ENCODE measurements around the gene DENND2A.
"Not testable (repeated sequence)": the region's sequence is repeated elsewhere in the genome, so short reads cannot be mapped to it uniquely, and the experiment has no call there.

DENND2A gene

DNA sequence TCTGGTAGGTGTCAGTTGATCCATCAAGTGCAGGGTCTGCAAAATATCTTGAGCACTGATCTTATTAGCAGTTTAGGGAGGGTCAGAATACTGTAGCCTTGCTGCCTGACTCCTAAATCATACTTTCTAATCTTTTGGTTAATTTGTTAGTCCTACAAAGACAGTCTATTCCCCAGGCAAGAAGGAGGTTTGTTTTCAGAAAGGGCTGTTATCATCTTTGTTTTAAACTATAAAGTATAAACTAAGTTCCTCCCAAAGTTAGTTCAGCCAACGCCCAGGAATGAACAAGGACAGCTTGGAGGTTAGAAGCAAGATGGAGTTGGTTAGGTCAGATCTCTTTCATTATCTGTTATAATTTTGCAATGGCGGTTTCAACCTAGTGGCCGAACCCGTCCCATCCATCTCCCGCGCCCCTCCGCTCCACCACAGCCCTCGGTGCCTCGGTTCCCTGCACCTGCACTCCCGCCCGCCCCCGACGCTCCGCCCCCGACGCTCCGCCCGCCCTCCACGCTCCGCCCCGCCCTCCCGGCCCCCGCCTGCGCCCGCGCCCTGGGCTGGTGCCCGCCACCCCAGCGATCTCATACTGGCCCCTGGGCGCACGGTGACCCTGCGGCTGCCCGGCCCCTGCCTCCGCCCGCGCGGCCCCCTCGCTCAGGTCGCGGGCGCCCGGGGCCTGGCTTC is 31.9 kb upstream of the DENND2A start, which contains the start of gene ADCK2:
ADCK2 (plus strand) TSS at position 564 of the 681 bp plus-strand sequence. CDS start 386 bp downstream, outside the sequence.
- DNase-seq, result peak; percentile 66

DNA sequence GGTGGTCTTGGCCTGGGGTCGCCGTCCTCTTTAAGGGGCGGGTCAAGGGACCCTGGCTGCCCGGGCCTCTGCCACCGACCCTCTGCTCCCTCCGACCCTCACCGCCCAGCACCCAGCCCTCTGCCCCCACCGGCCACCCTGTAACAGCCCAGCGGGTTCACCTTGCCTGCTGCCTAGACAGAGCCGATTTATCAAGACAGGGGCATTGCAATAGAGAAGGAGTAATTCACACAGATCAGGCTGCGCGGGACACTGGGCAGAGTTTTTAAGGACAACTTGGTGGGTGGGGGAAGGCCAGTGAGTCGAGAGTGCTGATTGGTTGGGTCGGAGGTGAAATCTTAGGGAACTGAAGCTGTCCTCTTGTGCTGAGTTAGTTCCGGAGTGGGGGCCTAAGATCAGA is 31.4 kb upstream of the DENND2A start:
- DNase-seq, result no peak

DNA sequence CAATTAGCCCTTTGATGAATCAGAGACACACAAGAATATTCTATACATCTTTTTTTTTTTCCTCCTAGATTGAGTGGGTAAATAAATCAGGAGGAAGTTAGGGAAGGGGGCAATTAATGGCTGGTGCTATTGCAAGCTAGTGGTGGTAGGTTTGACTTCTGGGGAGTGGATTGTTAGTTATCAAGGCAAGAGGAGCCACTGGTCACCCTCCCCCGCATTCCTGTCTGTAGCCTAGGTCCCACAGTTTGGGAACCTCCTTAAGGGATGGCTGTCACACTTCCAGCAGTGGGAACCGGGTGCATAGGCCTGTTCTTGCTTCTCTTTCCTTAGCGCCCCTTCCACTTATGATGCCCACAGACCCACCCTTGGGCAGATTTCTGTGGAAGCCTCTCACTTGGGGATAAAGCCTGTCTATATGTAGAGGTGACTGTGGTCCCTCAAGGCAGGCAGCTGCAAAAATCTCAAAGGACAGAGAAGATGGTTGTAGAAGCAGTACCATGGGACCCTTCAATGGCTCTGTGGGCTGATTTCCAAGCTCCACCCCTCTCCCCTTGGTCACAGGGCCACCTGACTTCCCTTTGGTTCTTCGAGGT is 29.8 kb upstream of the DENND2A start:
- DNase-seq, result no peak

DNA sequence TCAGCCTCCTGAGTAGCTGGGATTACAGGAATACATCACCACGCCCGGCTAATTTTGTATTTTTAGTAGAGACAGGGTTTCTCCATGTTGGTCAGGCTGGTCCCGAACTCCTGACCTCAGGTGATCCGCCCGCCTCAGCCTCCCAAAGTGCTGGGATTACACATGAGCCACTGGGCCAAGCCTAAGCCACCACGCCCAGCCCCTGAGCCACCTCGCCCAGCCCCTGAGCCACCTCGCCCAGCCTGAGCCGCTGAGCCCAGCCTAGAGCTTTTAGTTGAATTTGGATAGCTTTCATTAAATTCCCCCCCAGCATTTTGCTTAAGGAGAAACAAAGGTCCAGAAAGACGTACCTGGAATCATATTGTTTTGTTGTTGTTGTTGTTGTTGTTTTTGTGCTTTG is 29.2 kb upstream of the DENND2A start:
- DNase-seq, result not testable (repeated sequence)

DNA sequence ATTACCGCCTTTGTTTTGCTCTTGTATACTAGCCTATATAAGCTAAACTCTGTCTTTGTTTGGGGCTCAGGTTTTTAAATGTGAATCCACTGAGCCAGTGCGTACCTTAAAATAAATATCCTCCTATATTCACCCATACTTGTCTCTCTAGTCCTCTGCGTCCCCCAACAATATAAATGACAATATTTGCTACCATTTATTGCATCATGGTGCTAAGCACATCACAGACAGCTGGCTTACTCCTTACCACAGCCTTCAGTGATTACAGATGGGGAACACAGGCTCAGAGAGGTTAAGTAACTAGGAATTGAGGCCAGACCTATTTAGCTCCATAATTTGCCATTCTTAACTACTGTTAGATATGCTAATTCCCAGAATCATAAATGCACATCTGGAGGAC is 28.7 kb upstream of the DENND2A start:
- DNase-seq, result no peak

DNA sequence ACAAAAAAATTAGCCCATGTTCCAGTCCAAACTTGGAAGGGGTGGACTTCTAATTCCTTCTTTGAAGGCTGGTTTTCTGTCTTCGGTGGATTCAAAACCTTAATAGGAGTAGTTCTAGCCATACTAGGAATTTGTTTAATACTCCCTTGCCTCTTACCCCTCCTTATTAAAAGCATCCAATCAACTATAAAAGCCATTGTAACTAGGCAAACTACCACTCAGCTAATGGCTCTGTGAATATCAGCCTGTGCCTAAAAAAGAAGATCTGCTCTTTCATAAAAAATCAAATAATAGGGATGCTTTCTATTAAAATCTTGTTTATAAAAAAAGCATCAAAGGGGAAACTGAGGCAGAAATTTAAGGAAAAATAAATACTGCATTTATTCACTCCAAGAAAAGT is 28.0 kb upstream of the DENND2A start:
- DNase-seq, result no peak

DNA sequence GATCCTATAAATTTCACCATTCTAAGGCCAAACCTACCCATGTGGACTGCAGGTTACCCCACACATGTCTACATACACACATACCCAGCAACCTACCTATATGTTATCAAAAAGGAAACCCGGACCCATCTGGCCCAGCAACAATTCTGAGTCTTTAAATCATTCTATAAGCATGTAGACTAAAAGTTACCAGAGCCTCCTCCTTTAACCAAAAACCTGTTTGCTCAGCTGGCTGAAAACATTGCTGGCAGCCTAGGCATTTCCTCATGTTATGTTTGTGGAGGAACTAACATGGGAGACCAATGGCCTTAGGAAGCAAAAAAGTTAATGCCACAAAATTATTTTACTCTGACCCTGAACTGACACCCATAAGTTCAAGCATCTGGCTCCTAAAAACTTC is 26.9 kb upstream of the DENND2A start:
- DNase-seq, result no peak

DNA sequence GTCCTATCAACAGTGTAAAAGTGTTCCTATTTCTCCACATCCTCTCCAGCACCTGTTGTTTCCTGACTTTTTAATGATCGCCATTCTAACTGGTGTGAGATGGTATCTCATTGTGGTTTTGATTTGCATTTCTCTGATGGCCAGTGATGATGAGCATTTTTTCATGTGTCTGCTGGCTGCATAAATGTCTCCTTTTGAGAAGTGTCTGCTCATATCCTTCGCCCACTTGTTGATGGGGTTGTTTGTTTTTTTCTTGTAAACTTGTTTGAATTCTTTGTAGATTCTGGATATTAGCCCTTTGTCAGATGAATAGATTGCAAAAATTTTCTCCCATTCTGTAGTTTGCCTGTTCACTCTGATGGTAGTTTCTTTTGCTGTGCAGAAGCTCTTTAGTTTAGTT is 22.3 kb upstream of the DENND2A start:
- not testable (repeated sequence) for DNase-seq

DNA sequence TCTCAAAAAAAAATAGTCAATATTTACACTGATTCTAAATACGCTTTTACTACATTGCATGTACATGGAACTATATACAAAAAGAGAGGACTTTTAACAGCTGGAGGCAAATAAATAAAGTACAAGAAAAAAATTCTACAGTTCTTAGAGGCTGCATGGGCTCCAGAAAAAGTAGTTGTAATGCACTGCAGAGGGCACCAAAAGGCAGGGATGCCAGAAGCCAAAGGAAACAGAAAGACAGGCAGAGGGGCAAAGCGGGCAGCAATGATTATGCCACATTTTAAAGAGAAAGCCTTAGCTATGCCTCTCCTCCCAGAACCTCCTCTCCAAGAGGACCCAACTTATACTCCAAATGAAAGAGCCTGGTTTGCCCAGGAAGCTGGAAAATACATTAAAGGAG is 20.5 kb upstream of the DENND2A start:
- DNase-seq, result no peak

DNA sequence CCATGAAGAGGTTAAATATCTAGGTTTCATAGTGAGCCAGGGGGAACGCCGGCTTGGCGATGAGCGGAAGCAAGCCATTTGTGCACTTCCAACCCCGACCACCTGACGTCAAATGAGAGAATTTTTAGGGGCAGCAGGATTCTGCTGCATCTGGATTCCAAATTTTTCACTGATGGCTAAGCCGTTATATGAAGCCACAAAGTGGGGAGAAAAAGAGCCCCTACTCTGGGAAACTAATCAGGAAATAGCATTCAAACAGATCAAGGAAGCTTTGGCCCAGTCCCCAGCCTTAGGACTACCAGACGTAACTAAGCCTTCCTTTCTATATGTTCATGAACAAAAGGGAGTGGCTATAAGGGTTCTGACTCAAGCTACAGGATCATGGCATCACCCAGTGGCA is 19.2 kb upstream of the DENND2A start:
- DNase-seq, result no peak

DNA sequence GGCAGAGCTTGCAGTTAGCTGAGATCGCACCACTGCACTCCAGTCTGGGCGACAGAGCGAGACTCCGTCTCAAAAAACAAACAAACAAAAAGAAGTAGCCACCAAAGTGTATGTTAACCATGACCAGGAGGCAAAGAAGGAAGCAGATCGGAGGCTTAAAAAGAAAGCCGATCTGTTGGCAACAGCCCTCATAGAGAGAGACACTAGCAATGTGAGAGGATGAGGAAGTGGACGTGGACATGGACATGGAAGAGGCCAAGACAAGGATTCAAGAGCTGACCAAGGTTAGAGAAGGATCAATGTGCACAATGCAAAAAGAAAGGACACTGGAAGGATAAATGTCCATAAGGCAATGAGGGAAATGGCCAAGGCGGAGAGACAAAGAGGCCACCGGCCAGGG is 17.3 kb upstream of the DENND2A start:
- no peak for DNase-seq

DNA sequence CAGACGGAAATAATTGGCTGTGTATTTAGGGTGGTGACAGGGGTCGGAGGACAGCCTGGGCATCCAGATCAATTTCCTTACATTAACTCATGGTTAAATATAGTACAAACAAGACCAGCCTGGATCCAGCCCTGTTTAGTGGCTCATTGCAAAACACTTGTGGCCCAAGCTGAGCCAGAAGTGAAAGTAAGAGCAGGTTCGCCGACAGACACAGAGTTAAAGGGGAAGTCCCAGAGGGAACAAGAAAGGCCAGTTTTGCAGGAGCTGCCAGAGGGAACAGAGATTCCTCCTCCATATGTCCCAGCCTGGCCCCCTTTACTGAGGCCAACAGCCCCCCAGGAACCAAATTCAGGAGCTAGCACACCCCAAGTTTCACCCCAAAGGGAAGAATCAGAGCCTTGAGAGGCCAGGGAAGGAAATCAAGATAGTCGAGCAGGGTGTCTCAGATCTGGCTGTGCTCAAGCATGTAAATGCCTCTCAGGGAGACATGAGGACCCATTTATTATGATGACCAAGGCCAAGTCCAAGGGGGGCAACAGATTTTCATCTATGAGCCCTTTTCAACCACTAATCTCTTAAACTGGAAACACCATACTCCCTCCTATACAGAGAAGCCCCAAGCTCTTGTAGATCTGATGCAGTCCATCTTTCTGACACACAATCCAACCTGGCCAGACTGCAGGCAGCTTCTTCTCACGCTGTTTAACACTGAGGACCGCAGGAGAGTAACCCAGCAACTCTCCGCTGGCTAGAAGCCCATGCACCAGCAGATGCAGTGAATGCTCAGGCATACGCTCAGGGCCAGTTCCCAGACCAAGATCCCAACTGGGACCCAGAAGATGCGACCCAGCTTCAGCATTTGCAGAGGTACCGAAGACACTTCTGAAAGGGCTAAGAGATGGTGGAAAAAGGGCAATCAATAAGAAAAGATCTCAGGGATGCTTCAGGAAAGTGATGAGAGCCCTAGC is 16.2 kb upstream of the DENND2A start:
- peak; percentile 37 for DNase-seq

DNA sequence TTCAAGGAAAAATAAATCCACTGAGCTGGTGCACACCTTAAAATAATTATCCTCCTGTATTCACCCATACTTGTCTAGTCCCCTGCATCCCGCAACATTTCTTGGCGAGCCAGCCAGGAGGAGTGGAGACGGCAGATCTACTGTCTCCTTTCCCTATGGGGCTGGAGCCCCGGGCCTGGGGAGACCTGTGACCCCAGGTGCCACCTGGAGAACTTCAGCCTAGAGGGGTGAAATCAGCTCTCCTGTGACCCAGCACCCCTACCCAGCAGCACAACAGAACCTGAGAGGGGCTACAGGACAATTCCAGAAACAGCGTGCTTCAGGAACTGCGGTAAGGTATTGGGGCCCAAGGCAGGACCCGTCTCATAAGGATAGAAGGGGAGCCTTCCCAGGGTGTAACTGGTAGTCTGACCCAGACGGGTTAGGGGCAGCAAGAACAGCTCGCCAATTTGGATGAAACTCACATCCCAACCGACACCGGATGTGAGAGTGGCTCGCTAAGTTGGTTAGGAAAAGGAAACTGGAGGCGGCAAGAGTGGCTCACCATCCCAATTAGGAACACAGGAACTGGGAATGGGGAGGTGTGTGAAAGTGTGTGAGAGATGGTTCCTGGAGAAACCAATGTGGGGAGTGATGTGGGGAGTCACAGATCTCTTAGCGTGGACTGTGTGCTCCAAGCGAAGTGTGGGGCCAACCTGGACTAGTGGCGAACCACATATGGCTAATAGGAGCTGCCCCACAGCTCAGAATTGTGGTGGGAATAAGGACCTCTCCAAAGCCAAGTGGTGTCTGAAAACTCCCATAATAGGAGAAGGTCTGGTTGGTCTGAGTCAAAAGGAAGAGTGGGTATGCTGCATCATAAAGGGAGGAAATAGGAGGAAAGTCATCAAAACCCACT is 15.1 kb upstream of the DENND2A start:
- DNase-seq, result no peak

DNA sequence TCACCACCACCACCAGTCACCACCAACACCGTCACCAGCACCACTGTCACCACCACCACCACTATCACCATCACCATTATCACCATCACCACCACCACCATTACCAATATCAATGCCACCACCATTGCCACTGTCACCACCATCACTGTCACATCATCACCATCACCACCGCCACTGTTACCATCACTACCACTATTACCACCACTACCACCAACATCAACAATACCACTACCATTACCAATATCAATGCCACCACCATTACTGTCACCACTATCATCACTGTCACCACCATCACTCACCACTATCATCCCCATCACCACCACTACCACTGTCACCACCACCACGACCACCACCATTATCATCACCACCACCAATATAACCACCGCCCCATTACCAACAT is 14.0 kb upstream of the DENND2A start:
- DNase-seq, result no peak

DNA sequence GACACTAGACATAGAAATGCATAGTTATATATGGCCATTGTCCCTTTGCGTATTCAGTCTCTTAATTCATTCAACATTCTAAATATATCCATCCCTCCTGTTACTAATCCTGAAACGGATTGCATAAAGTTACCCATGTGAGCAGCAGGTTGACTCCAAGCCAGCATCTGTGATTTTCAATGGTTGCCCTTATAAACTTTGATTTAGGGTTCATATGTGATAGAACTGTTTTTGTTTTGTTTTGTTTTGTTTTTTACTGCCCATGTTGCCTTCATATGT is 13.4 kb upstream of the DENND2A start:
- DNase-seq, result no peak

DNA sequence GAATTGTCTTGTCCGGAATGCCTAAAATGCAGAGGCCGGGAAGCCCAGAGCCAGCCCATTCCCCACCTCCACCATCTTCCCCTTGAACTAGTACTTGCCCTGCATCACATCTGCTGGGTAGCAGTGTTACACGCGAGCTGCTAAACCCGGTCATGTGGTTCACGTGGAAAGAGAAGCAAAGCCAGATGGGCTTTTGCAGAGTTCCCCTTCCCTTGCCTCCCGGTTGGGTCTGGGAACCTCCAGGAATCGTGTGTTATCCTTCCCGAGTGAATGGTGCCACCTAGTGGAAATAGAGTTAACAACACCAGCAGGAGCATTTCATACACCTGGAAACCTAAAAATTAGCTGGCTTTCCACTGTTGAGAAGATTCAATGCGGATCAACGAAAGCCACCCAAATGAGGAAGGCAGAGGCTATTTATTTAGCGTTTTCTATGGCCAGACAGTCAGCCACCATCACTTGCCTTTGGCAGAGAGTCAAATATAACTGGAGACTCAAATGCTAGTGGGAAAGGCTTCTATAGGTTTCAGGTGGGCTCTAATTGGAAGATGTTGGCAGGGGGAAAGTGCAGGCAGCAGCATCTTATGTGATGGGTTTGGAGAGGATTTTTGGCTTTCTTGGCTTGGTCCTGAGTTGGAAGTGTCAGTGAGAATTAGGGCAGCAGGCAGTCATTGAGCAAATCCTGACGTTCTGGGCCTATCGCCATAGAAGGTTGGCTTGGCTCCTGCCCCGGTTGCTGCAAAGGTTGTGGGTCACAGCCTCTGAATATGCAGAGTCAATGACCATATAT is 12.9 kb upstream of the DENND2A start:
- DNase-seq, result peak; percentile 58

DNA sequence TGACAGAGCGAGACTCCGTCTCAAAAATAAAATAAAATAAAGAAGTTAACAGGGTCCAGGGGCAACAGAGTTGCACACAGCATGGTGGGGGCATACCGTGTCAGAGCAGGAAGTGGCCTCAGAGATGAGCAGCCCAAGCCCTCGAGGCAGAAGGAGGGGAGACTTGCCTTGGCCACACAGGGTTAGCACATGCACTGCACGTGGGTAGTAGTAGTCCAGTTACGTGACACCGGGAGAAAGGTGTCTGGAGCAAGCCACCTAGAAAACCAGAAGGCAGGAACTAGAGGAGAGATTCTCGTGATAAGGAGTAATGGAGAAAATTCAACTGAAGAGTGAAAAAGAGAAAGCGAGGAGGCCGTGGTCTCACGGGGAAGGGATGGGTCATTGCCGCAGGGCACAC is 9.8 kb upstream of the DENND2A start:
- DNase-seq, result no peak

DNA sequence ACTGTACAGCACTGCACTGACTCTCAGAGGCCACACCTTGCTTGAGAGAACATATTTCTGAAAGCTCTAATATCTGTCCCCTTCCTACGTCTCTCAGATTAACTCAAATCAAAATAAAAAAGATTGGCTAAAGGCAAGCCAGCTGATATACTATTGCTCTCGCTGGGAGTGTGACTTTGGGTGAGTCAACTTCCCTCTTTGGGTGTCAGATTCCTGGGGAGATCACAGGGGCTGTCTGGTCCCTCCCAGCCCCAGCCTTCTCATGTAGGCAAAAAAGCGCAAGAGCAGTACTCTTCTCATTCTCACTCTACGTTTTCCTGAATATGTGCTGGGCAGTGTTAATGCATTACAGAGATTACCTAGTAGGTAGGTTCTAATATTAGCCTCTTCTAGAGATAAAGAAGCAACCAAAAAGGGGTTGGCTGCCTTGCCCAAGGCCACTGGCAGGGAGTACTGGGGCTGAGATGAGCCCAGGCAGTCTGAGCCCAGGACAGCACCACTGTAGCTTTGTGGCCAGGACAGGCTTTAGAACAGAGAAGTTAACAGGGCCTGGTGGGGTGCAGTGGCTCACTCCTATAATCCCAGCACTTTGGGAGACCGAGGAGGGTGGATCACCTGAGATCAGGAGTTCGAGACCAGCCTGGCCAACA is 9.1 kb upstream of the DENND2A start:
- no peak for DNase-seq

DNA sequence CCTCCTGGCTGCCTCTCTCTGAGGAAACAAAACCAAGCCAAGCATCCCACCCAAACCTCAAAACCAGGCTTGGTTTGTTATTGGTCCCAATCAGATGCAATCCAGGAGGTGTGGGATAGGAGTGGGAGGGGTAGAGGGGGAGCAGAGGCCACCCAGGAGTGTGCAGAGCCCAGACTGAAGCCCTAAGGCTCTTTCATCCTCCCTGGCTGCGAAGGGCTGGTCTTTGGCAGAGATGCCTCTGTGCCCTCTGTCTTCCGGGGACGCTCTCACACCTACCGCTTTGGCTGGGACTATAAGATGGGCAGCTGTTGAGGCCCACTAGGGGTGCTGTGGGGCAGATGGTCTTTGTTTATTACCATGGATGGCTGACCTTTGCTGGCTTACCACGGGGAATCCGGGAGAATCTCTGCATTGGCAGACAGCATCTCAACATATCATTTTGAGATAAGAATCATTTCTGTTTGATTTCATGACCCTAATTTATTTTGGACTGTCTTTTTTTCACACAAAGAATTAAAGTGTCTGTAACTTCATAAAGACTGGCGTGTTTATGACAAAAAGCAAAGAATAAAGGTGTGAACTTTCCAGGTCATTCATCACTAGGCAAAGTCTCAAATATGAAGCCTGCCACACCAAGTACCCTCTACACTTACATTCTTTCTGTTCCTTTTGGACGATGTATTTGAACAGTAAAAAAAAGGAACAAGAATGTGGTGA is 6.5 kb upstream of the DENND2A start:
- DNase-seq, result peak; percentile 45

DNA sequence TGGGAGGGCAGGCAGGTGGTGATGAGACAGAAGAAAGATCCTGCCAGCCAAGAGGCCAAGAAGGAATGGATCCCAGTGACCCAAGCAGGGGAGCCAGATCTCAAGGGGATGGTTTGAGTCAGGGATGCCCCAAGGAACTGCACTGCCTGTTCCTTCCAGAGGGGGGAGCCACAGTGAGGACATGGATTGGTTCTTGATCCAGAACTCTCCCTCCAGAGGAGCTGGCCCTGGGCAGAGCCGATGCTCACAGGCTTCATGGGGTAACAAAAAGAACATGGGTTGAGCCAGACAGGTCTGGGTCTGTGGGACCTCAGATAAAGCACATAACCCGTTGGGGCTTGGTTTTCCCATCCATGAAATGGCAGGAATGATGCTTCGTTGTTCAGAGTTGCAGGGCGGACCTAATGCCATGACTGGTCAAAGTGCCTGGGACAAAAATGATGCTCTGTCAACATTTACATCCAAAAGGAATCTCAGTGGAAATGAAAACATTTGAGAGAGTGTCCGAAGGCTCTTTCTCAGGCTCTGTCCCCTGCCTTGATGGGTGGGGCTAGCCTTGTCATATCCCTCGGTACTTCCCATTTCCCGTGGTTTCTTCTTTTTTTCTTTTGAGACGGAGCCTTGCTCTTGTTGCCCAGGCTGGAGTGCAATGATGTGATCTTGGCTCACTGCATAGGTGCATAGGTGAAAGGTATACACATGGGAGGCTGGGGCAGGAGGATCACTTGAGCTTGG is 4.7 kb upstream of the DENND2A start:
- no peak for DNase-seq

Data from CD4-positive, alpha-beta T cell treated with Interleukin-21 for 1 hour (primary cell).